Measurements from ENCODE around the gene PRPF40B. TPM values are rescaled to one million over a fixed set of nuclear protein-coding genes. Genes with fewer than 3 reads are reported as not detected.

The PRPF40B gene
- total RNA-seq, 2 experiments from 2014 or later = 4.7 to 6.5 TPM

DNA sequence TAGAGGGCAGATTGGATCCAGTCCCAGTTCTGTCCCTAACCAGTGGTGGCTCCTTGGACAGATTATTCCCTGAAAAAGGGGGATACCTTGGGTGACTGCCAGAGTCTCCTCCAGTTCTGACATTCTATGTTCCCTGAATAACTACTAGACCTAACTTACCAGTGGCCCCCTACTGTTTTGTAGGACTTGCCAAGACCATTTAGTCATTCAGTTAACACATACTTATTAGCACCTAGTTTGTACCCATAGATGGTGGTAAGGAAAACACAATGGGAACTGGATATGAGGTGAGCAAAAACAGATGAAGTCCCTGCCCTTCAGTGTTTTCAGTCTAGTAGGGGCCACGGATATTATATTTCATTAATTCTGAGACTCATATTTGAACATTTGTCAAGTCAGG, 3.5 kb downstream of the PRPF40B start:
- ATAC-seq (ENCODE audit: poor library complexity) = no peak
- Mint-ChIP-seq H3K4me1 (ENCODE audit: low read depth) (peaks cover 20% of the 10 kb centered on the region), H3K27ac (no peak overlapping the region), H3K36me3 (ENCODE audit: low read depth) (no peaks in the 10 kb centered on the region), H3K9me3 (no peaks in the 10 kb centered on the region), H3K4me3 (no peak overlapping the region), H3K27me3 (no peaks in the 10 kb centered on the region)
- DNase-seq = no peak
- no peak for TF ChIP-seq CTCF (IDR thresholded peaks at IDR 0.05)
- Histone ChIP-seq H3K27me3 (ENCODE audit: control insufficient read depth in 1 of 2, insufficient read depth in 2 of 2, low read length in 2 of 2) (no peaks in the 10 kb centered on the region), H3K4me1 (ENCODE audit: insufficient read depth, low read length) (peaks cover 20% of the 10 kb centered on the region), H3K36me3 (ENCODE audit: insufficient read depth, low read length) (no peaks in the 10 kb centered on the region), H3K9me3 (ENCODE audit: control insufficient read depth in 1 of 2, insufficient read depth in 1 of 2, low read length in 2 of 2) (no peaks in the 10 kb centered on the region), H3K4me3 (ENCODE audit: low read length) (no peak overlapping the region), H3K27ac (ENCODE audit: low read depth in 1 of 2, low read length in 2 of 2) (no peak overlapping the region)
- ChIA-PET CTCF (interaction anchor here (1.2 to 2.1 kb wide), 2 partner anchors 10 to 151 kb away, joined by 4 to 9 read pairs; no protein-coding TSS in a partner anchor), POLR2A (no interaction called here)
- intact Hi-C loops (cut with DNase I, micrococcal nuclease) = loop anchor here in 1 of 2 experiments (5.0 to 10.0 kb wide), 3 partner anchors 75 to 658 kb away; partner anchors contain the start of genes BCDIN3D and LIMA1

DNA sequence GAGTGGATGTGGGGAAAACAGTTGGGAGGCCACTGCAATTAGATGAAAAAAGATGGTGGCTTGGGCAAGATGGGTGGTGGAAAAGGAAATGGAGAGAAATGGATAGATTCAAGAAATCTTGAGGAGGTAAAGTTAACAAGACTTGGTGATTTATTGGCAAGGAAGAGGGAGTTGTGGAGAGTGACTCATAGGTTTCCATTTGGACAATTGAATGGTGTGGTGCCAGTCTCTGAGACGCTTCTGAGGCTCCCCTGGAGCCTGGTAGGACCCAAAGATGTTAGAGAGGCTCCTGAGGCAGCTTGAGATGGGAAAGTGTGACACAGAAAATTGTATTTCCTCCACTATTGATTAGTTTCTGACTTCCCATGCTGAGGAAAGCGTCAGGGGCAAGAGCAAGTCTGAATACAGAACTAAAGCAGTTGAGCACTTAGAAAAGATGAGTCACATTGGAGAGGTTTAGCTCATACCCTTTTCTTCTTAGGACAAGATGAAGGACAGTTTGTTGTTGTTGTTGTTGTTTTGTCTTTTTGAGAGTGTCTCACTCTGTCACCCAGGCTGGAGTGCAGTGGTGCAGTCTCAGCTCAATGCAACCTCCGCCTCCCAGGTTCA, 4.5 kb downstream of the PRPF40B start:
- H3K36me3 ChIP-seq (ENCODE audit: insufficient read depth, low read length) = no peaks in the 10 kb centered on the region
- DNase-seq (no peak), ATAC-seq (ENCODE audit: poor library complexity) (no peak)
- H3K9me3 Mint-ChIP-seq = no peaks in the 10 kb centered on the region
- peaks cover 9% of the 10 kb centered on the region for H3K4me1 ChIP-seq (ENCODE audit: insufficient read depth, low read length)
- H3K27ac ChIP-seq (ENCODE audit: low read depth in 1 of 2, low read length in 2 of 2) = no peak overlapping the region
- TF ChIP-seq CTCF (IDR thresholded peaks at IDR 0.05) = no peak
- peaks cover 11% of the 10 kb centered on the region for H3K4me1 Mint-ChIP-seq (ENCODE audit: low read depth)
- POLR2A ChIA-PET = interaction anchor here (0.7 kb wide), 1 partner anchor 11 kb away, joined by 5 read pairs; no protein-coding TSS in a partner anchor
- no peaks in the 10 kb centered on the region for H3K36me3 Mint-ChIP-seq (ENCODE audit: low read depth)
- H3K4me3 ChIP-seq (ENCODE audit: low read length) = no peak overlapping the region
- H3K27me3 Mint-ChIP-seq = no peaks in the 10 kb centered on the region
- no peaks in the 10 kb centered on the region for H3K27me3 ChIP-seq (ENCODE audit: control insufficient read depth in 1 of 2, insufficient read depth in 2 of 2, low read length in 2 of 2)
- H3K4me3 Mint-ChIP-seq = no peak overlapping the region
- CTCF ChIA-PET = interaction anchor here (1.2 to 1.3 kb wide), 2 partner anchors 9 to 150 kb away, joined by 4 to 5 read pairs; no protein-coding TSS in a partner anchor
- H3K27ac Mint-ChIP-seq = no peak overlapping the region
- intact Hi-C loops (cut with DNase I, micrococcal nuclease) = loop anchor here in 1 of 2 experiments (5.0 to 10.0 kb wide), 3 partner anchors 76 to 657 kb away; partner anchors contain the start of genes BCDIN3D and LIMA1
- no peaks in the 10 kb centered on the region for H3K9me3 ChIP-seq (ENCODE audit: control insufficient read depth in 1 of 2, insufficient read depth in 1 of 2, low read length in 2 of 2)

DNA sequence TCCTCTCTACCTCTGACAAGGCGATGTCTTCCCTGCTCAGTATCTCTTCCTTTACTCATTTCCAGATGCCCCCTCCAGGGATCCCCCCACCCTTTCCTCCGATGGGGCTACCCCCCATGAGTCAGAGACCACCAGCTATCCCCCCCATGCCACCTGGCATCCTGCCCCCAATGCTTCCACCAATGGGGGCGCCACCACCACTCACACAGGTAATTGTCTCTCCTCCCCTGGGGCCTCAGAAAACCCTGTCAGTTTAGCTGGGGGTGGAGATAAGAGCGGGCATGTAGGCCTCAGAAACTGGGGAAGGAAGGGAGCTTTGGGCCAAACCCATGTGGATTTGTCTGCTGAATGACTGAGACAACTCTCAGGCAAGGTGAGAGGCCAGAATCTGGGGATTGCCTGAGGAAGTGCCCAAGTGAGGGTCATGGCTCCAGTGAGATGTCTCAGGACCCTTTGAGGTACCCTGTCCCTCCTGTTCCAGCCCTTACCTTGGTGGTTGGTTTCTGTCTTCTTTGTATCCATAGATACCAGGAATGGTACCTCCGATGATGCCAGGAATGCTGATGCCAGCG, 8.1 kb downstream of the PRPF40B start:
- Mint-ChIP-seq H3K36me3 (ENCODE audit: low read depth) (no peaks in the 10 kb centered on the region), H3K27me3 (no peaks in the 10 kb centered on the region), H3K4me1 (ENCODE audit: low read depth) (peaks cover 9% of the 10 kb centered on the region), H3K27ac (no peak overlapping the region), H3K4me3 (no peak overlapping the region), H3K9me3 (no peaks in the 10 kb centered on the region)
- no peaks in the 10 kb centered on the region for H3K36me3 ChIP-seq (ENCODE audit: insufficient read depth, low read length)
- intact Hi-C loops (cut with DNase I, micrococcal nuclease) = no loop called here
- ATAC-seq (ENCODE audit: poor library complexity) = no peak
- H3K4me1 ChIP-seq (ENCODE audit: insufficient read depth, low read length) = peaks cover 12% of the 10 kb centered on the region
- H3K27me3 ChIP-seq (ENCODE audit: control insufficient read depth in 1 of 2, insufficient read depth in 2 of 2, low read length in 2 of 2) = no peaks in the 10 kb centered on the region
- no peak overlapping the region for H3K27ac ChIP-seq (ENCODE audit: low read depth in 1 of 2, low read length in 2 of 2)
- no peak for DNase-seq
- POLR2A ChIA-PET = interaction anchor here (2.7 kb wide), 1 partner anchor 8 kb away, joined by 11 read pairs; the partner anchor contains the start of gene PRPF40B
- no peak for TF ChIP-seq CTCF (IDR thresholded peaks at IDR 0.05)
- H3K4me3 ChIP-seq (ENCODE audit: low read length) = no peak overlapping the region
- H3K9me3 ChIP-seq (ENCODE audit: control insufficient read depth in 1 of 2, insufficient read depth in 1 of 2, low read length in 2 of 2) = no peaks in the 10 kb centered on the region
- CTCF ChIA-PET = no interaction called here
